Gastroesophageal sphincter (tissue), 3 donors: ENCODE measurements around the gene C2CD4C.

Experiments used
- CTCF ChIP-seq, 4 experiments: fragments of 200-600 bp in 2 of 4; fragments of 450-650 bp in 2 of 4; sonication (generic) in 1 of 4; IDR thresholded peaks; one replicate each; pipeline ENCODE4 v1.5.1; 2017 to 2019; ENCODE audit warnings: antibody characterized with exemption in 4 of 4, mild to moderate bottlenecking in 2 of 4, moderate library complexity in 2 of 4
- POLR2A ChIP-seq, 2 donors: fragments of 450-650 bp; IDR thresholded peaks; one replicate each; pipeline ENCODE4 v1.6.1; 2017; ENCODE audit warnings: antibody characterized with exemption in 2 of 2, mild to moderate bottlenecking in 2 of 2, moderate library complexity in 1 of 2
- POLR2AphosphoS5 ChIP-seq: sonication (generic); formaldehyde crosslinking; IDR thresholded peaks from one replicate; pipeline ENCODE4 v1.6.1; 2017; ENCODE audit warnings: antibody characterized with exemption

- TF ChIP-seq CTCF (IDR thresholded peaks at IDR 0.05) (no peak), POLR2A (IDR thresholded peaks at IDR 0.05) (no peak), POLR2AphosphoS5 (no peak)
These were observed 18.4 kb downstream of the C2CD4C start for GRCh38 chr19:390386-391206.
